ENCODE data around the gene SLC39A2.
"Not testable (repeated sequence)": the region's sequence is repeated elsewhere in the genome, so short reads cannot be mapped to it uniquely, and the experiment has no call there.

Gene SLC39A2, protein sequence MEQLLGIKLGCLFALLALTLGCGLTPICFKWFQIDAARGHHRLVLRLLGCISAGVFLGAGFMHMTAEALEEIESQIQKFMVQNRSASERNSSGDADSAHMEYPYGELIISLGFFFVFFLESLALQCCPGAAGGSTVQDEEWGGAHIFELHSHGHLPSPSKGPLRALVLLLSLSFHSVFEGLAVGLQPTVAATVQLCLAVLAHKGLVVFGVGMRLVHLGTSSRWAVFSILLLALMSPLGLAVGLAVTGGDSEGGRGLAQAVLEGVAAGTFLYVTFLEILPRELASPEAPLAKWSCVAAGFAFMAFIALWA

DNA sequence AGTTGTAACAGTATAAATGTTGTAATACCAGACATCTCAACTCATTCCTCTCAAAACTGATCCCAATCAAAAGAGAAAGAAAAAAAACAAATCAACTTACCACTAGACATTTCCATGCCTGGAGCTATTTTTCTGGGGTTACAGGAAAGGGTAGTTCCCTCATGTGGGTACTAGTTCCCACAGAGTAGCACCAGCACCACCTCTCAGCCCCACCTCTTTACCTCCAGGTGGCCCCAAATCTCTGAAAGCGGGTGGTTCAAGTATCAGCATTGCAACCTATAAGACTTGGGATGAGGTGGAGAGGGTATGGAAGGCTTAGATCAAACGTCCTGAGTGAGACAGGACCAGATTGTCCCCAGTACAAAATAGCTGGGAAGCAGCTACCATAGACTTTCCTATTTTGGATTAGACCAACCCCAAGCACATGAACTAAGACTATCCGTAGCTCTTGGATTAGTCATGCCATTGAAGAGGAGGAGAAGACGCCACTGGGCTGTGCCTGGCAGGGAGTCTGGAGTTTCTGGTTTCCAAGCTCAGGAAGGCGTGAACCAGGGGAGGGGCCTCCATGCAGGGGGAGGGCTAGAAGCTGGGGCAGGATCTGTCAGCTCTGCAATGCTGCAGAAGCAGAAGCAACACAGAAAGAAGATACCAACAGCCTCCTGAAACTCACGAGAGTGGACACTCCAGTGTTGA lies at the start of gene SLC39A2:
Gene SLC39A2, plus strand, starts transcription at position 620 of the 693 bp plus-strand sequence. CDS start 154 bp downstream, outside the sequence.
- no peak for DNase-seq (ENCODE audit: low read depth)

DNA sequence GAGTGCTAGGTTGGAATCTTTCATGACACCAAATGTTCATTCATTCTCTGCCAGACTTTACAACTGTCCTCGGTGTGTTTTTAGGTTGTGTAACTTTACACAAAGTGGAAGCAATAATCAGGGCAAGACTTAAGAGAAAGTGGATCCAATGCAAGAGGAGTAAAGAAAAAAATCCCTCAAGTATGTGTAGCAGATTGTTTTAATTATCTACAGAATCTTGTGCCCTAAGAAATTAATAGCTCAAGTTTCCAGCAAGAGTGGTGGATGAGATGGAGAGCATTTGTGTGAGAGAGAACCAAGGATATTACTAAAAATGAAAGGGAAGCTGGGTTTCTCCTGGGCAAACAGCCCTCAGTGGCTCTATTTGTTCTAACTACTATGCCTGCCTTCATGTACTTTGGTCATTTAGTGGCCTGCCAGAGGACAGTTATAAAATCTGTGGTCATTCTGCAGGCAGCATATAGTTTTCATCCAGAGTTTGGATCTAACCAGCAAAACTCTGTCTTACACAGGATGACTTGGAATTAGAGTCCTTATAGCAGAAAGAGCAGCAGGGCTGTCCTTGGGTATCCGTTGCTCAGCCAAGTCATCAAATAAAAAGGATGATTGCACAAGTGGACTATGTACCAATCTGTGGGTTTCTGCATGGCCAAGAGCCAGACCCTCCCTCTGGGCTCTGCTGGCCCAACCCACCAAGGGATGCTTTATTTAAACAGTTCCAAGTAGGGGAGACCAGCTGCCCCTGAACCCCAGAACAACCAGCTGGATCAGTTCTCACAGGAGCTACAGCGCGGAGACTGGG lies 44.2 kb upstream of the SLC39A2 start, which contains the start of gene RNASE2:
Gene RNASE2, plus strand, starts transcription at position 752 of the 802 bp plus-strand sequence. CDS start 285 bp downstream, outside the sequence.
- not testable (repeated sequence) for DNase-seq (ENCODE audit: low read depth)

GRCh38 chr14:20955538-20955873 lies 43.6 kb upstream of the SLC39A2 start:
- not testable (repeated sequence) for DNase-seq (ENCODE audit: low read depth)

DNA sequence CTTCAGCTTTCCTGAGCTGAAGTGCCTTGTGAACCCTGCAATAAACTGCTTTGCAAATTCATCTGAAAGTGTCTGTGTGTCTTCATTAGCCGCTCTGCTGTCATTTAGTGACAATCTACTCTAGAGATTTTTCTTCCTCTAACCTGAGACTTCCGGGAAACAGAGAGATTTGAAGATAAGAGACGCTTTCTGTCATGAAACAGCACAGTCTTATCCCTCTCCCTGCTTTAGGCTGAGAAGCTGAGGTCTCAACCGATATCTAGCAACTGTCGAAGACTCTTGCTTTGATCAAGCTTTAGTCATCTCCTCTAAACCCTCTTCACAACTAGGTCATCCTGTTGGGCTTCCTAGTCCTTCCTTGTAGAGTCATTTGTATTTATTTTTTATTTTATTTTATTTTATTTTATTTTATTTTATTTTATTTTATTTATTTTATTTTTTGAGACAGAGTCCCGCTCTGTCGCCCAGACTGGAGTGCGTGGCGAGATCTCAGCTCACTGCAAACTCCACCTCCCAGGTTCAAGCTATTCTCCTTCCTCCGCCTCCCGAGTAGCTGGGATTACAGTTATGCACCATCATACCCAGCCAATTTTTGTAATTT lies 42.6 kb upstream of the SLC39A2 start:
- DNase-seq (ENCODE audit: low read depth), result no peak

GRCh38 chr14:20958946-20959345 lies 40.1 kb upstream of the SLC39A2 start:
- not testable (repeated sequence) for DNase-seq (ENCODE audit: low read depth)

- DNase-seq (ENCODE audit: low read depth), result no peak
Observed at GRCh38 chr14:20969336-20969735, 29.8 kb upstream of the SLC39A2 start.

DNA sequence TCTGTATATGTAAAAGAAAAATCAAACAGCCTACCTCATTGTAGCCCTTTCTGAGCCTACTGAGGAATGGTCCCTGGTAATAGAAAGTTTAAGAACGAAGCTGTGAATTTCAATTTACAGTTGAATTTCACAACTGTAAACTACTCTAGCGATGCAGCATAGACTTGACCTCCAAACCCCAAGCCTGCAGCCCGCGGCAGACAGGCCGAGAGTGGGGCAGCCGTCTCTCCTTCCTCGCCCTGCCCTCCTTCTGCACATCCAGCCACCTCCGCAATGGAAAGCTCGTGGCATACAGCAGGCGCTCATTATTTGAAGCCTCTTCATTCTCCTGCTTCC lies 28.5 kb upstream of the SLC39A2 start:
- no peak for DNase-seq (ENCODE audit: low read depth)

DNA sequence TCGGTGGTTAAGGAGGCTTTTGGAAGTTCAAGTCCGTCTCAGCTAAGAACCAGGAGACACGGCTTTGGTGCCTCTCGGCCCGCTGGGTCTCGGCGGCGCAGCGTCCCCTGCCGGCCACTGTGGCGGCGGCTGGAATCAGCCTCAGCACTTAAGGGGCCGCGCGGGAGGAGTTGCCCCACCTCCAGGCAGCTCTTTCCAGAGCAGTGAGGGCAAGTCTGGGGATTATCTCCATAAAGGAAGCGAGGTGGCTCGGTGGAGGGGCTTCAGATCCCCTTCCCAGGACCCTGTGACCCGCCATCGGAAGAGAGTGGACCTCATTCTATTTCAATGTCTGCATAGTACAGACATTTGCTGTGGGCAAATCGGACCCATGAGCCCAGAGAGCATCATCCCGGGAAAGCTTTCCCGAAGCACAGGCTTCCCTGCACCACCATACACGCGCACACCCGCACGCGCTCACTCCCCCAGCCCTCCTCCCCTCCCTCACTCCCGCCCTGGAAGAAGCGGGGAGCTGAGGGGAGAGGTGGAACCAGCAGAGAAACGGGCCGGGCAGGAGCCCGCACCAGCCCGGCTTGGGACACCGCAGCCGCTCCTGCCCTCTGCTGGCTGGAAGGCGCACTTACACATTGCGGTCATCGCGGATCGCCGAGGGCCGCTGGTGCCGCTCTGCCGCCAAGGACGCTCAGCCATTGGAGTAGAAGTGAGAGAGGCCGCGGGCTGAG lies 27.9 kb upstream of the SLC39A2 start:
- peak; percentile 51 for DNase-seq (ENCODE audit: low read depth)

GRCh38 chr14:20971705-20972021 lies 27.4 kb upstream of the SLC39A2 start:
- no peak for DNase-seq (ENCODE audit: low read depth)

DNA sequence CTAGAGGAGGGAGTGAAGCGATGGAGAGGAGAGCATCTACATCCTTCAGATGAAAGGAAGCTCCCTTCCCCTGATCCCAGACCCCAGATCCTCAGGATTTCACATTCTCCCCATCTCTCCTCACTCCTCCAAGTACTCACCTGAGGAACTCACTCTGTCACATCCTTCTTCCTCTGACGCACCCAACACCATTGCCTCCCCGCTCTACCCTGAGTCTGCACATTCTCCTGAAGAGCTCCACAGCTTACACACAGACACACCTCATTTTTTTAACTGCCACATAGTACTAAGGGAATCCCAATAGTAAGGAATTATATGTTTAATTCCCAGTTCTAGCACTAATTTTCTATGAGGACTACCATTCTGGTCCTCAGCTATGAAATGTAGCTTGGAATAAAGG lies 25.6 kb upstream of the SLC39A2 start:
- DNase-seq (ENCODE audit: low read depth), result no peak

GRCh38 chr14:20976291-20976690 lies 22.8 kb upstream of the SLC39A2 start:
- DNase-seq (ENCODE audit: low read depth), result no peak

DNA sequence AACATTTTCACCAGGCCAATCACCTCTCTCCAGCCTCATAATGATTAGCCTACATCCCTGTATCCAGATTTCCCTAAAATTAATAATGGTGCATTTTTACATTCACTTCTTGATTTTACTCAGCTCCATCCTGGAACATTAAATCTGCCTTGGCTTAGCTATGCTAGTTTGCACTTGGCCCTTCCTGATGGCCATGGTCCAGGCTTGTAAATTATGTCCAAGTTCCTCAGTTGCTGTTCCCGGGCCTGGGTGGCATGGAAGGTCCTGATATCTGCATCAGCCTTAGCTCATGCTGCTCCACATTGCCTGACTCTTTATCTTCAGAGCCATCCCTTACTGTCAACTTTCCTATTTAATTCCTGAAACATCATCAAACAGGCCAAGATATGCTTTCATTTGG lies 20.4 kb upstream of the SLC39A2 start:
- DNase-seq (ENCODE audit: low read depth), result no peak

- DNase-seq (ENCODE audit: low read depth), result no peak
Observed at GRCh38 chr14:20980906-20981305, 18.2 kb upstream of the SLC39A2 start.

DNA sequence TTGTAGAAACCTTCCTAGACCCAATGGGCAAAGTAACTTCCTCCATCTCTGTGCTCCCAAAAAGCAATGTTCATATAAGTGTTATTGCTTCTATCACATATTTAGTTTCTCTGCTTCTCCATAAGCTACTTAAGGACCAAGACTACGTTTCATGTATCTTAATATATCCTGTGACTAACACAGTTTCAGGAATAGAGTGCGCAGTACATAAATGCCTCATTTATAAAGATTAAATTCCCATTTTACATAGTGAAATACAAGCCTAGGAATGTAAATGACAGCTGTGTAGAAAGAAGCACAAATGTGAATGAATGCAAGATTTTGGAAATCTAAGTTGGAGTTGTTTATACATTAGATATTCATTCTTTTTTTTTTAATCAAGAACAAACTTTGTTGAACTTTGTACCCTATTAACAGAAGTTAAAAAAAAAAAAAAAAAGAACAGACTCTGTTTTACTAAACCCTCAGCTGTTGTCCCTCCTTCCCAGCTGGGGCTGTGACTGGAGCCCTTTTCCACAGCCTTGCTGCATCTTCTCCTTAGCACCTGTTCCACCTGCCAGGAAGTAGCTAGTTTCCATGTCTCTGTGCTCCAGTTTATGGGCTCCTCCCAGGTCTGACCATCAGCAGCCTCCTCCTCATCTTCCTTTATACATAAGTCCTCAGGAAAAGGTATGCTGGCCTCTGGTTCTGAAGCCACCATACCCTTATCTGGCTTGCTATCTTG lies 16.3 kb upstream of the SLC39A2 start:
- no peak for DNase-seq (ENCODE audit: low read depth)

DNA sequence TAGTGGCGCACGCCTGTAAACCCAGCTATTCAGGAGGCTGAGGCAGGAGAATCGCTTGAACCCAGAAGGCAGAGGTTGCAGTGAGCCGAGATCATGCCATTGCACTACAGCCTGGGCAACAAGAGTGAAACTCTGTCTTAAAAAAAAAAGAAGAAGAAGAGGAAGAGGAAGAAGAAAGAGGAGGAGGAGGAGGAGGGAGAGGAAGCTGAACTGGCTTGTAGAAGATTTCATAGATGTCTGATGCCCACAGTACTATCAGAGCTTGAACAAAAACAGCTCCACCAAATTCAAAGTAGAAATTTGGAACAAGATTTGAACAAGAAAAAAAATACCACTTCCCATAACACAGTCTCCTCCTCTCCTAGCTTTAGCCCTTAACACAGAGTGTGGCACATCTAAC lies 13.4 kb upstream of the SLC39A2 start:
- not testable (repeated sequence) for DNase-seq (ENCODE audit: low read depth)

DNA sequence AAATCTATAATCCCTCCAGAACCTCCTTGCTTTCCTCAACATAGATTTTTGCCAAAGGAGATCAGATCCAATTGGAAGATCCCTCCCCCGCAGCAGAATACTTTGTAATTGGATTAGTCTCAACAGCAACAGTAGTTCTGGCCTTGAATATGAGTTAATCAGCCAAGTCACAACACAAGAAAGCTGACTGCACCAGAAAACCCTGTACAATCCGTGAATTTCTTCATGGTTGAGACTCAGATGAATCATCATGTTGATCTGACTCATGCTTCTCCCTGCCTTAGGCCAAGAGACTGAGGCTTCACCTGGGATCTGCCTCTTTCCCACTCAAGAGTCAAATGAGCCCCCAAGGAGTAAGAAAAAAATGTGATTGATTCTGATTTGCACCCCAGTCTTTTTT lies 12.3 kb upstream of the SLC39A2 start:
- DNase-seq (ENCODE audit: low read depth), result no peak

GRCh38 chr14:20988717-20989470 lies 10.2 kb upstream of the SLC39A2 start:
- DNase-seq (ENCODE audit: low read depth), result no peak

DNA sequence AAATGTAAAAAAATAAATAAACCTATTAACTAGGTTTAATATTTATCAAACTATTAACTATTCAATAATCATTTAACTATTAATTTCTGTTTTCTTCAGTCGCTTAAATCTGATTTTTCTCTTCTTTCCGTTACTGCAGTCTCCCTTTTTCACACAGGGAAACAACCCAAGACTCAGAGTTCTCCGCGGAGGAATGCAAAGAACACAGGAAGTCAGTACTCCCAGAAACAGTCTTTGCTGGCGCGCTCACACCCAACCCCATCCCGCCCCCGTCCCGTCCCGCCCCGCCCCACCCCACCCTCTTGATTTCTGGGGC lies 9.7 kb upstream of the SLC39A2 start:
- no peak for DNase-seq (ENCODE audit: low read depth)

GRCh38 chr14:20989787-20990600 lies 9.1 kb upstream of the SLC39A2 start, which contains the start of gene METTL17:
METTL17 (plus strand) TSS chr14:20989980; CDS start chr14:20990003, 23 bp downstream.
- DNase-seq (ENCODE audit: low read depth), result peak; percentile 73

GRCh38 chr14:20996521-20996920 lies 2.6 kb upstream of the SLC39A2 start:
- no peak for DNase-seq (ENCODE audit: low read depth)

All from stimulated activated CD8-positive, alpha-beta memory T cell treated with anti-CD3 and anti-CD28 coated beads, Interleukin-7, amount 100 ng/mL, for 24 hours (primary cell).